ENCODE measurements around the gene HOXD11.

Gene HOXD11

GRCh38 chr2:176094349-176094748, 12.7 kb upstream of the HOXD11 start:
- no peak for DNase-seq

GRCh38 chr2:176095421-176095820, 11.7 kb upstream of the HOXD11 start:
- DNase-seq: no peak

GRCh38 chr2:176096243-176096985, 10.7 kb upstream of the HOXD11 start:
- no peak for DNase-seq

DNA sequence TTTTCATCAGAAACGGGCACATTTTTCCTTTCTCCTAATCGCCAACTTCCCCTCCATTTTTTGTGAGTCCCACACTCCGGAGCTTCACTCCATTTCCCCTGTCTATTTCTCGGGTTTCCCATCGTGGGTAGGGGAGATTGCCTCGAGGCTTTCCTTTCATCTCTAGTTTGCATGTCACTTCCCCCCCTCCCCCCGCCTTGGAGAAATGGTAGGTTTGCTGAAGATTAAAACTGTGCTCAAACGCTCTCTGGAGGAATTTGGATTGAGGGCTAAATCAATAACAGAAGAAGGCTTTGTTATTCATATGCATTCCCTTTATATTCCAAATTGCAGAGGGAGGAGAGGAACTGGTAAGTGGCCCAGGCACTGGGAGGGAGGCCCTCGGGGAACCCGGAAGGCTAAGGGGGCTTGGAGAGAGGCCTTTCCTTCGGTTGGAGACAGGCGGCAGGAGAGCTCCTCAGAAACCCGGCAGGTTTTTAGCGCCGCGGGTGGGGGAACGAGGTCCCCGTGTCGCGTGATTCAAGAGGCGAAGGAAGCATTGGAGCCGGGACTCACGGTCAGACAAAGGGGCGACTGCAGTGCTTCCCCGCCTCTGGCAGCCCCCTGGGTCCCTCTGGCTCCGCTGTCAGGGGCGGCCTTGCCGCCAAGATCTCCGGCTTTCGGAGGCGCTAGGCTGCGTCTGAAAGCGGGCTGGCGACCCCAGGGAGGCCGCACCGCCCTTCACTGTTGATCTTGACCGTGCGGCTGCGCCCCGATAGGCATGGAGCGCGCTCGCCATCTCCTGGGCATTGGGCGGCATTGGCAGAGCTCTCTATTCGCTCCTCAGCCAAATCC, 9.9 kb upstream of the HOXD11 start:
- DNase-seq: peak; percentile 80

DNA sequence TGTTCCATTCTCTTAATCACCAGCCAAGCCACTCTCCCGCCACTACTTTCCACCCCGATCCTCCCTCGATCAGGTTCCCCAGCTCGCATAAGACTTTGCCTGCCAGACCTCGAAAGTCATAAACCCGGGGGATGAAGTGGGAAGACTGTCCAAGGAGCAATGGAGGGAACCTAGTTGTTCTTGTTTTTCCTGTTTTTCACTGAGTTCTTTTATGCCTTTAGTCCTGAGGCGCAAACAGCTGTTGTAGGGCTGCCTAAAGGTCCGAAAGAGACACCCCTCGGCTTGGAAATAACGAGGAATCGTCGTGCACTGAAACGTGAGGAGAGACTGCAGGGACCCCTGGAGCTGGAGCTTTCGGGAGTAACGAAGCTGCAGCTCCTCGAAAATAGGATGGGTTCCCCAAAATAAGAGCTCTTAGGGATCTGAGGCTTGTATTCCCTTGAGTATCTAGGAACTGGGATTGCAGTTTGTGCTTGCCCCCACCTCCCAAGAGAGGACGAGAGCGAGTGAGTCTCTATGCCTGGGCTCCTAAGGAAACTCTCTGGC, 9.2 kb upstream of the HOXD11 start:
- no peak for DNase-seq

DNA sequence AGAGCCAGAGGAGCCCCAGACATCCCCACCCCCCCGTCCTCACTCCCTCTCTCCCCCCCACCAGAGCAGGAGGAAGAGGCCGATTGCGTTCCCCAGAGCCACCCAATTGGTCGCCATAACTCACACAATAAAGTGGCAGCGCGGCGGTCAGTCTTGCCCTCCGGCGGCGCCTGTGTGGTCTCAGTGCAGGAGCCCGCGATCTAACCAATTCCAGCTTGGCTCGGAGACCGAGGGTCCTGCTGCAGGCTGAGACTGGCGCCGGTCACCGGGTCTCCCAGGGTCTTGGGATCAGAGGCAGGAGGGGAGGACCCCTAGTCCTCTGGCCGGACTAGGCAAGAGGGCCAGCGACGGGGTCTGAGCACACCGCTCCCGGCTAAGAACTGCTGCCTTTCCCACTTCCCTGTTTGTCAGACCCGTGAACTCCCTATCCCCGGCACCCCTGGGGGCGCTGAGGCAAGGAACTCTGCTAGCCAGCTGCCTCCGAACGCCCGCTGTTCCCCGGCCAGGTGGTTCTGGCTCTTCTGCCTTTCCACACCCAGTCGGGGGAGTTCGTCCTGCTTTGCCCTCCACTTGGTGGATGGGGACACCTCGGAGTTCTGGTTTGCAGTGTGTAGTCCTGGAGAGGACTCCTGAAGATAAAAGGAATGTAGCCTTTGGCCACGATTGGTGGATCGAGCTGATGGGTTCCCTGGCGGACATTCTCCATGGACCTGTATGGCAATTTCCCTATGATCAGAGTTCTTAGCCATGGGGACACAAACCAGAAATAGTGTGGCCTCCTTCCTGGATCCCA, 8.5 kb upstream of the HOXD11 start:
- no peak for DNase-seq

DNA sequence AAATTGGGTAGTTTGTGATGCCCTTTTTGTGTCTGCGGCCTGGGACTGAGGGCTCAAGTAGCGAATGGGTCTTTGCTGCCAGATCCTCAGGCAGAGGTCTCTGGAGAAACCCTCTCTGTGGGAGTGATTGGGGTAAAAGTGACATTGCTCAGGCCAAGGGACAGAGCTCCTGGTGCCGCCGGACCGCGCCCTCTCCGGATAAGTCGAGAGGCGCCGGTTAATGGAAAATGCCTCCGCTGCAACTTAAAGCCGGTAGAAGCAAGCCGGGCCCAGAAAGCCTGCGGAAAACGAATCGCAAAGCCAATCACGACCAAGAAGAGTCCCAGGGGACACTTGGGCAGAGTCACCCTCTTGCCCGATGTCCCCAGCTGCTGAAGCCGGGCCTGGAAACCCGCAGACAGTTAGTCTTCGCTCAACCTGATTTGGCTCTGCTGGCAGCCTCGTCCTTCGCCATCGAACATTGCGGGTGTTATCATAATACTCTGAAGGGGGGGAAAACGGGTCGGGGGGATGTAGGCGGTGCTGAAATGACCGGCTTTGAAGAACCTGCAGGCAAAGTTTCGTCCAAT, 7.8 kb upstream of the HOXD11 start:
- no peak for DNase-seq

DNA sequence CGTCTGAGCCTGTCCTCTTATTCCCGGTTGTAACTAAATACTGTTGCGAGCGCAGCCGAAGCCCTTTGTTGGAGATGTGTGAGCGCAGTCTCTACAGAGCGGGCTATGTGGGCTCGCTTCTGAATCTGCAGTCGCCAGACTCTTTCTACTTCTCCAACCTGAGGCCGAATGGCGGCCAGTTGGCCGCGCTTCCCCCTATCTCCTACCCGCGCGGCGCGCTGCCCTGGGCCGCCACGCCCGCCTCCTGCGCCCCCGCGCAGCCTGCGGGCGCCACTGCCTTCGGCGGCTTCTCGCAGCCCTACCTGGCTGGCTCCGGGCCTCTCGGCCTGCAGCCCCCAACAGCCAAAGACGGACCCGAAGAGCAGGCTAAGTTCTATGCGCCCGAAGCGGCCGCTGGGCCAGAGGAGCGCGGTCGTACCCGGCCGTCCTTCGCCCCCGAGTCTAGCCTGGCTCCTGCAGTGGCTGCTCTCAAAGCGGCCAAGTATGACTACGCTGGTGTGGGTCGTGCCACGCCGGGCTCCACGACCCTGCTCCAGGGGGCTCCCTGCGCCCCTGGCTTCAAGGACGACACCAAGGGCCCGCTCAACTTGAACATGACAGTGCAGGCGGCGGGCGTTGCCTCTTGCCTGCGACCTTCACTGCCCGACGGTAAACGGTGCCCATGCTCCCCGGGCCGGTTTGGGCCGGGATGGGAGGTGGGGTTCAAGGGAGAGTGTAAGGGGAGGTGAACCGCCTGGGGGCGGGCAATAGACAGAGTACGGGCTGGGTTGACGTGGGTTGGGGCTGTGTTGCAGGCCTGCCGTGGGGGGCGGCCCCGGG, 7.1 kb upstream of the HOXD11 start, which contains the start of gene HOXD12:
HOXD12 (plus strand) TSS at position 68 of the 819 bp plus-strand sequence; CDS start at position 75, 7 bp downstream.
- DNase-seq: no peak

DNA sequence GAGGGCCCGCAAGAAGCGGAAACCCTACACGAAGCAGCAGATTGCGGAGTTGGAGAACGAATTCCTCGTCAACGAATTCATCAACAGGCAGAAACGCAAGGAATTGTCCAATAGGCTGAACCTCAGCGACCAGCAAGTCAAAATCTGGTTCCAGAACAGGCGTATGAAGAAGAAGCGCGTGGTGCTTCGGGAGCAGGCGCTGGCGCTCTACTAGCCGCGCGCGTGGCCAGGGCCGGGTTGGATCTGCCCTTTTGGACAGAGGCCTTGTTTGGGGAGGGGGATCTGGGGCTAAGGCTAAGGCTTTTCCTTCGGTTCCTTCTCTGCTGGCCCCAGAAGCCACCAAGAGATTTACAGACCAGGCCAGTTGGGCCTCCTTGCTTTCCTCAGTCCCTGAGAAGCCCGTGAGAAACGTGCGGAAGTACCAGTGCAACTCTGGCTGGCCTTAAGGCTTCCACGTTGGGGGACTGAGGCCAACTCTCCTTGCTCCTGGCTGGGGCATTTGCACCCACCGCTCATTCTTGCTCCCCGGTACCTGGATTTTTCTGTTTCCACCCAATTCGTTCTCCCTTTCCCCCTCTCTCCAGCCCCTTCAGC, 6.4 kb upstream of the HOXD11 start:
- no peak for DNase-seq

DNA sequence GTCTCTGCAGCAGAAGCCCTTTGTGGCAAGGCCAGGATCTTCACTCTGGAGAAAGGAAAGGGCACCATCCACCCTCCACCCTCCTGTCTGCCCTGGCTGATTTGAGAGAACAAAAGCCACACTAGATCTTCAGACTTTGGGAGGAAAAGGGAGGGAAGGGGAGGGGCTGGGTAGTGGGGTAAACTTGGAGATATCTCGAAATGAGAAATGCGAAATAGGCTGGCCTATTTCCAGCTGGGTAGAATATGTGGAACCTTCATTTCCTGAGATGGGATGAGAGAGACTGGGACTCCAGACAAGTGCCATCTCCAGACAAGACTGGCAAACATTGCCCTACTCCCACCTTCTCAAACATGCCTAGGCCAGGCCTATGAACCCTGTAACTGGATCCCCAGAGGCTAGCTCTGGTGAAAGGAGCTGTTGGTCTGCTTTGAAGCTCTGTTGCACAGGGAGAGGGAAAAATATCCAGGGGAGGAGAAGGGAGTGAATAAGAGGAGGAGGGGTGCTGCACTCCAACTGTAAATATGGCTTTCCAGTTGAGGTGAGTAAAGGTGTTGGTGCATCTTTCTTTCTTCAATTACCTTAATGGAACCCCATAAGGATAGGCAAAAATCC, 5.8 kb upstream of the HOXD11 start:
- no peak for DNase-seq

DNA sequence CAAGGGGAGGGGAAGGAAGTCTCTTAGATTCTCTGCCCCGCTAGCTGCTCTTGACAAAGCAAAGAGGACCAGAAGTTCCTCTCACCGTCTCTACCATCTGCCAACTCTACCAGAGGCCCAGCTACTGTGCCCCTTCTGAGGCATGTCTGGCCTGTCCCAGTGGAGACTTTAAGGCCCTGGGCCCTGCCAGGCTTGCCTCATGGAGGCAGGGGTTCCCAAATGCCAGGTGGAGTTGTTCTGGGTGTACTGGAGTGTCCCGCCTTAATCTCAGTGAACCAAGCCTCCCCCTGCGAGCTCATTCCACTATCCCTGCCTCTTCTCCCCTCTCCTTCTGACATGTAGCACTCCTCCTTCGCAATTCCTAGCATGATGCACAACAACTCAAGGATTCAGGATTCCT, 5.2 kb upstream of the HOXD11 start:
- no peak for DNase-seq

DNA sequence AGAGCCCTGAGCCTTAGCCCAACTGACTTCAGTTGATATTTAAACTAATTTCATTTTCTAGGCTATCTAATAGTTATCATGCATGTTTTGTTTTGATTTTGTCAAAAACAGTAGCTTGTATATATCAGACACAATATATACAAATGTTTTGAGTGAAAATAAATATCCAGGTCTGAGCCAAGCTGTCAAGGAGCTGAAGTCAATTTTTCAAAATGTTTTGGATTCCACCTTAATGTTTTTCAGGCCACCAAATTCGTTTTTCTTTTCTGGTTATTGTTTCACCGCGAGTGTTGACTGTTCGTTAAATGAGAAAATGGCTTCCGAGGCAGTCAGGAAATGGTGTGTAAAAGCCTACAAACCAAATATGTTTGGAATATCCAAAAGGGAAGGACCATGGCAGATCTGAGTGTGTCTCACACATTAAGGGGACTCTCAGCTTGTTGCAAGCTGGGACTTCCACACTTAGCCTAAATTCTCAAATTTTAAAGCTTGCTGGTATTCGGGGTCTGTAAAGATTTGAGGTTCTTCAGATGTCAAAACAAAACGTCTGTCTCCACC, 4.7 kb upstream of the HOXD11 start:
- no peak for DNase-seq

DNA sequence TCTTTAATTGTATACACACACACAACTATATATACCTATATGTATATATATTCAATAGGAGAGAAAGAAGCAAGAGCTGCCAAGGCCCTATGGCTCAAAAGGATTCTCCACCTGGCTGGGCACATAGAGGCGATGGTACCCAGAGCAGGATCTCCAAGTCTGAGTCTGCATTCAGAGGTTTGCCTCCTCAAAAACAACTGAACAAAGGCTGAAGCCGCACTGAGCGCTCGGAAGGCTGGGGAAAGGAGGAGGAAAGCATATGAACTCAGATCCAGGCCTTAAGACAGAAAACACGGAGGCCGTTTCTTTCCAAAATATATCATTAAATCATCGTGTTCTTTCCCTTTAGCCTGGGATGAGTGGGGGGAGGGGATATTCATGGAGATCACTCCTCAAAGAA, 3.9 kb upstream of the HOXD11 start:
- no peak for DNase-seq

GRCh38 chr2:176103742-176104315, 3.3 kb upstream of the HOXD11 start:
- no peak for DNase-seq

DNA sequence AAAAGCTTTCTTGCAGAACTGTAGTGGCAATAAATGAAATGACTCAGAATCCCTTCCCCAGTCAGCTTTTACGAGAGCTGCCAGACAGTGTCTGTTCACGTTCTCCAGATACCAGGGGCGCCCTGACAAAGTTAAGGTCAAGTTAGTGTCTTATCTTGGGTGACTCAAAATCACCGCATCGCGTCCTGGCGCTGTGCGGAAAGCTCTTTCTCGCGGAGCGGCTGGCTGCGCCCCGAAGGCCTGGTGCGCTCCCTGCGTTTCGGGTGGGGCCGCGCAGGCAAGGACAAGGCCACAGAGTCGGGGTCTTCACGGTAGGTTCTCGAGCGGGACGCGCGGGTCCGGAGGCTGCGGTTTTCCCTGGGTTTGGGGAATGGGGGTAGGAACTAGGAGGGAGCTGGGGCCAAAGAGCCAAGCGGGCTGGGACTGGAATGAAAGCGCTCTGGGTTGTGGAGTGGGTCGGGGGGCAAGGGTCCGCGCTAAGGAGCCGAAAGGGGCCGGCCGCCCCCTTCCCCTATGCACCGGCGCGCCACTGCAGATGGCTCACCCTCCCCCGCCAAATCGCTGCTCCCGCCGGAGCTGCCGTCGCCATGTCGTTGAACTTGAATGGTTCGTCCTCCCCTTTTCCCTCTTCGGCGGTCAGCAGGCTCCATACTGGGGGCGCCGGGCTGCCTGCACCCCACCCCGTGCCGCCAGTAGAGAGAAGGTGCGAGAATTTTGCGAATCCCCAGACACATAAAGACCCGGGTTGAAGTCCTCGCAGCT, 2.6 kb upstream of the HOXD11 start:
- no peak for DNase-seq

DNA sequence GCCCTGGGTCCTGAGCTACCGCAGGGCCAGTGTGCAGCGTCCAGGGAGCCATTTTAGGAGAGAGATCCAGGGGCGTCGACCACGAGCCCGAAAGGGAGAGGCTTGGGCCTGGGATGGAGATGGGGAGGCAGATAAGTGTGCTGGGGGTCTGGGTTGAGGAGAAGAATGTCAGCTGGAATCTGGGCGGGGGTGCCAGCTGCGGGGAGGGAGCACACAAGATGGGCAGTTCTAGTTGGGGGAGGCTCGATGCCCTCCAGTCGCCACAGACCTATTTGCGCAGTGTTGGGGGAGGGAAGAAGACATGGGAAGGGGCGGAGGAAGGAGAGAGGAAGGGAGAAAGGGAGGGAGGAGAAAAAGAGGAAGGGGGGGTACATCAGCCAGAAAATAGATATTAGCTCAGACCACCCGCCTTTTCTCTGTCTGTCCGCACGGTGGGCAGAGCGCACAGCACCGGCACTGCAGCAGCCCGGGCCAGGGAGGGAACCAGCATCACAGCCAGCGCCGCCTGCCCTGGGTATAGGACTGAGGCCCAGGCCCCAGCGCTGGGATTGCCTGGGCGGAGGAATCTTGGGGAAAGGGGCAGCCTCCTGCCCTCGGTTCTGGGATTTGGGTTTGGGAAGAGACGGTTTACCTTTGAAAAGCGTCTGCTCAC, 1.9 kb upstream of the HOXD11 start:
- DNase-seq: no peak

DNA sequence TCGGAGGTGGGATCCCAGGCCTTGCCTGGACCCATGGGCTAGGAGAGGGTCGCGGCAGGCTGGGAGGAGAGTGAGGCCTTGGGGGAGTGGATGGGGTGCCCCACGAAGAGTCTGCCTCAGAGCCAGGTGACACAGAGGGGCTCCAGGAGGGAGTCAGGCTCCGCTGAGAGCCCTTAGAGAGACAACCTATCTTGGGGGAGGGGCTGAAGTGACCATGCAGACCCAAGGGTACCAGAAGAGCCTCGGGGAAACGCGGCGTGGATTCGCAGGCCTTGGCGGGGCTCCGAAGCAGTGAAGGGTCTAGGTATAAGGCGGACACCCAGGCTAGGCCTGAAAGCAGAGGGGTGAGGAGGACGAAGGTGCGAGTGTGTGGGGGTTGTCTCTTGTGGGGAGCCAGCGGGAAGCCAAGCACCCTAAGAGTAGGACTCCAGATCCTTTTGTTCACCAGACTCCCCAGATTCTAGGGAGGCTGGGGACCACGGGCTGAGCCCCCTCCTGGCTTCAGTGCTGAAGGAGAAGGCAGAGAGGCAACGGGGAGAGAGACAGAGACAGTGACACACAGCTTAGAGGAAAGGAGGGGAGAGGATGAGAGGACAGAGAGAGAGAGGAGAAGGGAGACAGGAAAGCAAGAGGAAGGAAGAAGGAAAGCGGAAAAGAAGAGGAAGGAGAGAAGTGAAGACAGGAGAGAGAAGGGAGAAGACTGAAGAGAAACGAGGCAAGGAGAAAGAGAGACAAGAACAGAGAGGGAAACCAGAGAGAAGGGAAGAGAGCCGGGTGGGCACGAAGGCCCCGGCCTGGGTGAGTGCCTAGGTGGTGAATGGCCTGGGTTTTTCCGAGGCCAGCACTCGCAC, 1.1 kb upstream of the HOXD11 start:
- DNase-seq: no peak

GRCh38 chr2:176107731-176108181, 676 bp downstream of the HOXD11 start:
- no peak for DNase-seq
